ENCODE data around the gene SHISA6. TPM values are rescaled to one million over a fixed set of nuclear protein-coding genes. Genes with fewer than 3 reads are reported as not detected.

The SHISA6 gene
- total and polyA plus RNA-seq, 4 donors = not detected

GRCh38 chr17:11252146-11252545 is 11.1 kb downstream of the SHISA6 start:
- 70% methylated on average over 11 of the region's 11 CpGs for WGBS
- Histone ChIP-seq H3K9me3 (ENCODE audit: control insufficient read depth in 4 of 4, low read length in 3 of 4) (no peaks in the 10 kb centered on the region), H3K27me3 (ENCODE audit: control insufficient read depth in 4 of 4, insufficient read depth in 4 of 4, low read length in 3 of 4) (peaks cover 0 to 11% (median 3%) of the 10 kb centered on the region in 4 donors), H3K4me3 (ENCODE audit: low read depth in 1 of 3, low read length in 3 of 3) (no peak overlapping the region), H3K36me3 (ENCODE audit: control insufficient read depth in 4 of 4, insufficient read depth in 3 of 4, low read depth in 1 of 4, low read length in 3 of 4) (no peaks in the 10 kb centered on the region), H3K9ac (ENCODE audit: low read depth in 1 of 2, low read length in 2 of 2) (no peak overlapping the region), H3K4me1 (ENCODE audit: control insufficient read depth in 4 of 4, insufficient read depth in 4 of 4, low read length in 3 of 4) (no peaks in the 10 kb centered on the region), H3K27ac (ENCODE audit: low read depth in 1 of 2, low read length in 2 of 2) (no peak overlapping the region)
- no peak for DNase-seq (ENCODE audit: low spot score)
- TF ChIP-seq HNF4A (conservative IDR thresholded peaks at IDR 0.05) (no peak), FOXA2 (IDR thresholded peaks at IDR 0.05) (no peak), YY1 (IDR thresholded peaks at IDR 0.05) (no peak), JUND (IDR thresholded peaks at IDR 0.05) (no peak), ZBTB33 (IDR thresholded peaks at IDR 0.05) (no peak)

GRCh38 chr17:11256877-11257276 is 15.9 kb downstream of the SHISA6 start:
- DNase-seq (ENCODE audit: low spot score) = no peak
- Histone ChIP-seq H3K4me3 (ENCODE audit: low read depth in 1 of 3, low read length in 3 of 3) (no peak overlapping the region), H3K9me3 (ENCODE audit: control insufficient read depth in 4 of 4, low read length in 3 of 4) (peaks cover 0 to 1% (median 0%) of the 10 kb centered on the region in 4 donors), H3K36me3 (ENCODE audit: control insufficient read depth in 4 of 4, insufficient read depth in 3 of 4, low read depth in 1 of 4, low read length in 3 of 4) (no peaks in the 10 kb centered on the region), H3K27ac (ENCODE audit: low read depth in 1 of 2, low read length in 2 of 2) (no peak overlapping the region), H3K9ac (ENCODE audit: low read depth in 1 of 2, low read length in 2 of 2) (no peak overlapping the region), H3K4me1 (ENCODE audit: control insufficient read depth in 4 of 4, insufficient read depth in 4 of 4, low read length in 3 of 4) (no peaks in the 10 kb centered on the region), H3K27me3 (ENCODE audit: control insufficient read depth in 4 of 4, insufficient read depth in 4 of 4, low read length in 3 of 4) (peaks cover 0 to 4% (median 0%) of the 10 kb centered on the region in 4 donors)
- TF ChIP-seq FOXA2 (IDR thresholded peaks at IDR 0.05) = no peak
- TF ChIP-seq GABPA (IDR thresholded peaks at IDR 0.05 in 1 of 2, conservative IDR thresholded peaks at IDR 0.05 in 1 of 2) = no peak
- TF ChIP-seq ATF3 (IDR thresholded peaks at IDR 0.05) = no peak
- no peak for TF ChIP-seq MAX (IDR thresholded peaks at IDR 0.05)
- no peak for TF ChIP-seq FOXA1 (IDR thresholded peaks at IDR 0.05)
- no peak for TF ChIP-seq EGR1 (IDR thresholded peaks at IDR 0.05; ENCODE audit: low read depth in 2 of 2)
- TF ChIP-seq REST (IDR thresholded peaks at IDR 0.05) = no peak
- TF ChIP-seq TAF1 (conservative IDR thresholded peaks at IDR 0.05) = no peak
- WGBS = 64% methylated on average over 11 of the region's 11 CpGs

Data from liver (tissue), 9 donors.